ENCODE results near the gene AK6.

Gene AK6

DNA sequence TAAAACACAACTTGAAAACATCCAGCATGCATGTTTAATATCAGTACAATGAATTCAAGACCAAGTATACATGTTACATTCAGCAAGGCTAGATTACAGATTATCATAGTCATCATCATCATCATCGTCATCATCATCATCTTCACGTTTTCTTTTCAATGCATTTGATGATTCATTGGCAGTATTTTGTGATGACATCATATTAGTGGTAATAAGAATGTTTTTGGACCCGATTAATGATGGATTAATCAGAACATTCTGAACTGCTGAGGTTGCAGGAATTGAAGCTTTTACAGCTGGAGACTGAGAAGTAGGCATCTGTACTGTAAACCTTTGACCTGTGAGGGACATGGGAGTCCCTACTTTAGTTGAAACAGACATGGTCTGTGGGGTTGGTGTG, 4.5 kb downstream of the AK6 start:
- H3K27ac ChIP-seq (replicated peaks): no peak overlapping the region
- TF ChIP-seq, protein P1, sequence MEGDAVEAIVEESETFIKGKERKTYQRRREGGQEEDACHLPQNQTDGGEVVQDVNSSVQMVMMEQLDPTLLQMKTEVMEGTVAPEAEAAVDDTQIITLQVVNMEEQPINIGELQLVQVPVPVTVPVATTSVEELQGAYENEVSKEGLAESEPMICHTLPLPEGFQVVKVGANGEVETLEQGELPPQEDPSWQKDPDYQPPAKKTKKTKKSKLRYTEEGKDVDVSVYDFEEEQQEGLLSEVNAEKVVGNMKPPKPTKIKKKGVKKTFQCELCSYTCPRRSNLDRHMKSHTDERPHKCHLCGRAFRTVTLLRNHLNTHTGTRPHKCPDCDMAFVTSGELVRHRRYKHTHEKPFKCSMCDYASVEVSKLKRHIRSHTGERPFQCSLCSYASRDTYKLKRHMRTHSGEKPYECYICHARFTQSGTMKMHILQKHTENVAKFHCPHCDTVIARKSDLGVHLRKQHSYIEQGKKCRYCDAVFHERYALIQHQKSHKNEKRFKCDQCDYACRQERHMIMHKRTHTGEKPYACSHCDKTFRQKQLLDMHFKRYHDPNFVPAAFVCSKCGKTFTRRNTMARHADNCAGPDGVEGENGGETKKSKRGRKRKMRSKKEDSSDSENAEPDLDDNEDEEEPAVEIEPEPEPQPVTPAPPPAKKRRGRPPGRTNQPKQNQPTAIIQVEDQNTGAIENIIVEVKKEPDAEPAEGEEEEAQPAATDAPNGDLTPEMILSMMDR (IDR thresholded peaks at IDR 0.05; ENCODE audit: insufficient read depth, low read length): no peak
- no peak for TF ChIP-seq SPI1 (IDR thresholded peaks at IDR 0.05; ENCODE audit: borderline replicate concordance, low read depth)
- TF ChIP-seq, protein P2, sequence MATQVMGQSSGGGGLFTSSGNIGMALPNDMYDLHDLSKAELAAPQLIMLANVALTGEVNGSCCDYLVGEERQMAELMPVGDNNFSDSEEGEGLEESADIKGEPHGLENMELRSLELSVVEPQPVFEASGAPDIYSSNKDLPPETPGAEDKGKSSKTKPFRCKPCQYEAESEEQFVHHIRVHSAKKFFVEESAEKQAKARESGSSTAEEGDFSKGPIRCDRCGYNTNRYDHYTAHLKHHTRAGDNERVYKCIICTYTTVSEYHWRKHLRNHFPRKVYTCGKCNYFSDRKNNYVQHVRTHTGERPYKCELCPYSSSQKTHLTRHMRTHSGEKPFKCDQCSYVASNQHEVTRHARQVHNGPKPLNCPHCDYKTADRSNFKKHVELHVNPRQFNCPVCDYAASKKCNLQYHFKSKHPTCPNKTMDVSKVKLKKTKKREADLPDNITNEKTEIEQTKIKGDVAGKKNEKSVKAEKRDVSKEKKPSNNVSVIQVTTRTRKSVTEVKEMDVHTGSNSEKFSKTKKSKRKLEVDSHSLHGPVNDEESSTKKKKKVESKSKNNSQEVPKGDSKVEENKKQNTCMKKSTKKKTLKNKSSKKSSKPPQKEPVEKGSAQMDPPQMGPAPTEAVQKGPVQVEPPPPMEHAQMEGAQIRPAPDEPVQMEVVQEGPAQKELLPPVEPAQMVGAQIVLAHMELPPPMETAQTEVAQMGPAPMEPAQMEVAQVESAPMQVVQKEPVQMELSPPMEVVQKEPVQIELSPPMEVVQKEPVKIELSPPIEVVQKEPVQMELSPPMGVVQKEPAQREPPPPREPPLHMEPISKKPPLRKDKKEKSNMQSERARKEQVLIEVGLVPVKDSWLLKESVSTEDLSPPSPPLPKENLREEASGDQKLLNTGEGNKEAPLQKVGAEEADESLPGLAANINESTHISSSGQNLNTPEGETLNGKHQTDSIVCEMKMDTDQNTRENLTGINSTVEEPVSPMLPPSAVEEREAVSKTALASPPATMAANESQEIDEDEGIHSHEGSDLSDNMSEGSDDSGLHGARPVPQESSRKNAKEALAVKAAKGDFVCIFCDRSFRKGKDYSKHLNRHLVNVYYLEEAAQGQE (IDR thresholded peaks at IDR 0.05; ENCODE audit: insufficient replicate concordance, low read depth): no peak
- no peak for TF ChIP-seq GABPA (IDR thresholded peaks at IDR 0.05; ENCODE audit: low read depth)
- DNase-seq (ENCODE audit: low read depth in 1 of 2, low spot score in 1 of 2): no peak
- no peak overlapping the region for H3K4me3 ChIP-seq (replicated peaks; ENCODE audit: insufficient read depth, low read length)
- no peaks in the 10 kb centered on the region for H3K27me3 ChIP-seq (ENCODE audit: insufficient read depth, poor library complexity, severe bottlenecking)

DNA sequence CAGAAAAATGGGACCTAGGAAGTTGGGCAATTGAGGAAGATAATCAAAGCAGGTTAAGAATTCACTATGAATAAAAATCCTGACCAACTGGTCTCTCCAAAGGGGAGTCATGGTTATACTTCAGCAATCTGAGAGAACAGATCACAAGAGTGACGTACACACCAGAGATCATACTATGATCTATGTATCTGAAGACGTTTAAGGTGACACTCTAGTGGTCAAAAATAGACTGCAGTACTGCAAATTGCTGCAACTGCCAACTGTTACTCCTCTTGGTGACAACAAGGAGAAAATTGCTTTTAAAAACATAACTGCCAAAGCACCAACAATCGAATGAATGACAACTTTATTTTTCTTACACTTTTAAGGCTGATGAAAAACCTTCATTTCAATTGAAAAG, 4.9 kb downstream of the AK6 start:
- DNase-seq (ENCODE audit: low read depth in 1 of 2, low spot score in 1 of 2): peak; percentile 12 to 17
- H3K27ac ChIP-seq (replicated peaks): no peak overlapping the region

DNA sequence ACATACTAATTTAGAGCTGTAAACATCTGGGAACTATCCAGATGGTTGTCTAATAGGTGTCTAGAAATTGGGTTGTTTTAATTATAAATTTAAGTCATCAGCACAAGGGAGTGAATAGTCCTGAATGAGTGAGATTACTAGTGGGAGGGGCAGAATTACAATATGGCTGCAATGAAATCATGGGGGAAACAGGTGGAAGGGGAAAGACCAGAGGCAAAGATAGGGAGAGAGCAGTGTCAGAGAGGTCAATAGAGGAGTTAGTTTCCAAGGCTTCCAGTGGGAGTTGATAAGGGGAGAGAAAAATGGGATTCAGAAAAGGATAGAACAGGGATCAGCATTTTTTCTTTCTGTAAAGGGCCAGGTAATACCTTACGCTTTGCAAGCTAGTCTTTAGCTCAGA, 8.9 kb downstream of the AK6 start:
- Histone ChIP-seq H3K27ac (replicated peaks) (no peak overlapping the region), H3K4me3 (replicated peaks; ENCODE audit: insufficient read depth, low read length) (no peak overlapping the region), H3K27me3 (ENCODE audit: insufficient read depth, poor library complexity, severe bottlenecking) (no peaks in the 10 kb centered on the region)
- no peak for TF ChIP-seq POLR2AphosphoS5 (IDR thresholded peaks at IDR 0.05; ENCODE audit: low read depth)
- no peak for TF ChIP-seq GABPA (IDR thresholded peaks at IDR 0.05; ENCODE audit: low read depth)
- TF ChIP-seq, protein P1 (IDR thresholded peaks at IDR 0.05; ENCODE audit: insufficient read depth, low read length): no peak
- TF ChIP-seq, protein P2 (IDR thresholded peaks at IDR 0.05; ENCODE audit: insufficient replicate concordance, low read depth): no peak
- TF ChIP-seq SPI1 (IDR thresholded peaks at IDR 0.05; ENCODE audit: borderline replicate concordance, low read depth): no peak
- DNase-seq (ENCODE audit: low read depth in 1 of 2, low spot score in 1 of 2): no peak

More for the DNA sequence above, 4.9 kb downstream of the AK6 start:
- TF ChIP-seq POLR2AphosphoS5 (IDR thresholded peaks at IDR 0.05; ENCODE audit: low read depth): no peak
- TF ChIP-seq SPI1 (IDR thresholded peaks at IDR 0.05; ENCODE audit: borderline replicate concordance, low read depth): no peak
- TF ChIP-seq, protein P2 (IDR thresholded peaks at IDR 0.05; ENCODE audit: insufficient replicate concordance, low read depth): no peak
- no peak for TF ChIP-seq GABPA (IDR thresholded peaks at IDR 0.05; ENCODE audit: low read depth)
- TF ChIP-seq, protein P1 (IDR thresholded peaks at IDR 0.05; ENCODE audit: insufficient read depth, low read length): no peak
- H3K27me3 ChIP-seq (ENCODE audit: insufficient read depth, poor library complexity, severe bottlenecking): no peaks in the 10 kb centered on the region
- H3K4me3 ChIP-seq (replicated peaks; ENCODE audit: insufficient read depth, low read length): no peak overlapping the region
